NK-92 treated with Interleukin-12 subunit alpha and Interleukin-12 subunit beta, amount 100 ng/mL, for 24 hours (cell line): ENCODE data around the gene TGDS.
"Not testable (repeated sequence)": the region's sequence is repeated elsewhere in the genome, so short reads cannot be mapped to it uniquely, and the experiment has no call there.

Source experiments
- DNase-seq: peaks from one replicate; lab custom pipeline; 2025; lab: John Stamatoyannopoulos, UW

TGDS gene

GRCh38 chr13:94595950-94596574, at the start of gene TGDS:
TGDS (minus strand) TSS chr13:94596152; CDS start chr13:94596136, 16 bp downstream.
- DNase-seq, result peak; percentile 78

GRCh38 chr13:94641409-94641941, 45.5 kb upstream of the TGDS start:
- no peak for DNase-seq

- no peak for DNase-seq
Observed at GRCh38 chr13:94640721-94641120, 44.8 kb upstream of the TGDS start.

GRCh38 chr13:94637677-94638076, 41.7 kb upstream of the TGDS start:
- DNase-seq, result not testable (repeated sequence)

GRCh38 chr13:94636942-94637578, 41.1 kb upstream of the TGDS start:
- DNase-seq, result no peak

- not testable (repeated sequence) for DNase-seq
Observed at GRCh38 chr13:94636096-94636495, 40.1 kb upstream of the TGDS start.

GRCh38 chr13:94632226-94632980, 36.5 kb upstream of the TGDS start:
- DNase-seq, result no peak

GRCh38 chr13:94630858-94631257, 34.9 kb upstream of the TGDS start:
- no peak for DNase-seq

GRCh38 chr13:94623316-94623715, 27.4 kb upstream of the TGDS start:
- DNase-seq, result no peak

GRCh38 chr13:94622344-94622743, 26.4 kb upstream of the TGDS start:
- DNase-seq, result no peak

GRCh38 chr13:94620286-94620896, 24.4 kb upstream of the TGDS start:
- DNase-seq, result no peak

- no peak for DNase-seq
Observed at GRCh38 chr13:94617389-94618000, 21.5 kb upstream of the TGDS start.

- DNase-seq, result no peak
Observed at GRCh38 chr13:94613051-94613450, 17.1 kb upstream of the TGDS start.

- DNase-seq, result no peak
Observed at GRCh38 chr13:94612050-94612449, 16.1 kb upstream of the TGDS start.

- DNase-seq, result no peak
Observed at GRCh38 chr13:94610475-94610874, 14.5 kb upstream of the TGDS start.

GRCh38 chr13:94609196-94609595, 13.2 kb upstream of the TGDS start:
- DNase-seq, result no peak

- no peak for DNase-seq
Observed at GRCh38 chr13:94608586-94608985, 12.6 kb upstream of the TGDS start.

GRCh38 chr13:94607939-94608338, 12.0 kb upstream of the TGDS start:
- DNase-seq, result no peak

GRCh38 chr13:94607056-94607455, 11.1 kb upstream of the TGDS start:
- no peak for DNase-seq

- no peak for DNase-seq
Observed at GRCh38 chr13:94602467-94602866, 6.5 kb upstream of the TGDS start.

GRCh38 chr13:94601446-94602431, 5.8 kb upstream of the TGDS start, which contains the start of gene GPR180:
GPR180 (plus strand) TSS chr13:94601857; CDS start chr13:94601928, 71 bp downstream.
- DNase-seq, result no peak
